DOHH2 (cell line): ENCODE data around the gene PSME3.

ENCODE experiments used
- H3F3A ChIP-seq: fragments of 200-600 bp; sonication (generic), shearing (Covaris generic); 2 replicates; pipeline ENCODE4 v1.6.0; 2016; ENCODE audit warnings: antibody characterized with exemption, mild to moderate bottlenecking; ENCODE audit not compliant: control insufficient read depth, insufficient read depth
- H3K27ac ChIP-seq: fragments of 200-600 bp; sonication (generic); 2 replicates; pipeline ENCODE4 v1.5.1; 2014; ENCODE audit warnings: low read depth, mild to moderate bottlenecking, low read length, moderate library complexity
- H3K27me3 ChIP-seq: fragments of 200-600 bp; sonication (generic); 2 replicates; pipeline ENCODE4 v1.6.1; 2014; ENCODE audit warnings: mild to moderate bottlenecking, low read length, mixed read lengths; ENCODE audit not compliant: control insufficient read depth
- H3K36me3 ChIP-seq: fragments of 200-600 bp; sonication (generic); 2 replicates; pipeline ENCODE4 v1.6.1; 2014; ENCODE audit warnings: mild to moderate bottlenecking, low read length, moderate library complexity, mixed read lengths; ENCODE audit not compliant: control insufficient read depth
- H3K4me1 ChIP-seq: fragments of 200-600 bp; sonication (generic); 2 replicates; pipeline ENCODE4 v1.6.1; 2014; ENCODE audit warnings: mild to moderate bottlenecking, low read length, mixed read lengths; ENCODE audit not compliant: control insufficient read depth
- H3K4me2 ChIP-seq: fragments of 200-600 bp; sonication (generic); 2 replicates; pipeline ENCODE4 v1.6.0; 2014; ENCODE audit warnings: mild to moderate bottlenecking, low read length, moderate library complexity
- H3K4me3 ChIP-seq: fragments of 200-600 bp; sonication (generic); 2 replicates; pipeline ENCODE4 v1.5.1; 2014; ENCODE audit warnings: mild to moderate bottlenecking, low read length, mixed read lengths
- H3K79me2 ChIP-seq: fragments of 200-600 bp; sonication (generic); 2 replicates; pipeline ENCODE4 v1.6.1; 2014; ENCODE audit warnings: mild to moderate bottlenecking, low read length, mixed read lengths; ENCODE audit not compliant: control insufficient read depth
- H3K9me2 ChIP-seq: fragments of 200-600 bp; sonication (generic); replicated peaks from 2 replicates; pipeline ENCODE4 v1.6.1; 2014; ENCODE audit warnings: mild to moderate bottlenecking, low read length, mixed read lengths; ENCODE audit not compliant: control insufficient read depth
- H3K9me3 ChIP-seq: fragments of 200-600 bp; sonication (generic); 2 replicates; pipeline ENCODE4 v1.6.1; 2014; ENCODE audit warnings: antibody characterized with exemption, low read length, mixed read lengths; ENCODE audit not compliant: control insufficient read depth, insufficient read depth
- H4K20me1 ChIP-seq: fragments of 200-600 bp; sonication (generic); 2 replicates; pipeline ENCODE4 v1.6.0; 2014; ENCODE audit warnings: low read depth, mild to moderate bottlenecking, antibody characterized with exemption, low read length, moderate library complexity; ENCODE audit not compliant: control insufficient read depth, insufficient read depth
- CTCF ChIP-seq: fragments of 200-600 bp; sonication (generic); IDR thresholded peaks from one replicate; pipeline ENCODE4 v1.5.1; 2014; ENCODE audit warnings: antibody characterized with exemption, mild to moderate bottlenecking, low read depth, low read length; ENCODE audit not compliant: poor library complexity, severe bottlenecking
- EZH2phosphoT487 ChIP-seq: fragments of 200-600 bp; sonication (generic); IDR thresholded peaks from 2 replicates; pipeline ENCODE4 v1.6.1; 2017; ENCODE audit warnings: borderline replicate concordance, mild to moderate bottlenecking, antibody characterized with exemption, low read length, moderate library complexity, mixed read lengths

PSME3 gene

GRCh38 chr17:42843358-42843934 lies 10.2 kb downstream of the PSME3 start:
- Histone ChIP-seq H3K27ac (no peak overlapping the region), H3K4me1 (no peaks in the 10 kb centered on the region), H3K4me2 (no peak overlapping the region), H3F3A (peaks cover 17% of the 10 kb centered on the region), H3K9me2 (no peaks in the 10 kb centered on the region), H3K4me3 (no peak overlapping the region), H3K36me3 (peaks cover 63% of the 10 kb centered on the region), H3K27me3 (no peaks in the 10 kb centered on the region), H4K20me1 (peaks cover 4% of the 10 kb centered on the region; the same call in 1 of the 2 replicates), H3K79me2 (no peaks in the 10 kb centered on the region), H3K9me3 (no peaks in the 10 kb centered on the region)
- TF ChIP-seq CTCF (peak; percentile 66), EZH2phosphoT487 (no peak)

GRCh38 chr17:42844271-42844670 lies 11.1 kb downstream of the PSME3 start, which contains the start of gene AOC2:
TSS of gene AOC2 (plus strand) at chr17:42844580. CDS start at chr17:42844627, 47 bp downstream.
- Histone ChIP-seq H3K9me2 (no peaks in the 10 kb centered on the region), H3K9me3 (no peaks in the 10 kb centered on the region), H3F3A (peaks cover 17% of the 10 kb centered on the region), H3K27me3 (no peaks in the 10 kb centered on the region), H3K36me3 (peaks cover 55% of the 10 kb centered on the region), H3K4me1 (no peaks in the 10 kb centered on the region), H3K27ac (no peak within 1 kb of the TSS), H3K4me2 (no peak within 1 kb of the TSS), H3K4me3 (no peak within 1 kb of the TSS), H3K79me2 (no peaks in the 10 kb centered on the region), H4K20me1 (peaks cover 4% of the 10 kb centered on the region; the same call in 1 of the 2 replicates)
- TF ChIP-seq EZH2phosphoT487 = no peak
- no peak for TF ChIP-seq CTCF

GRCh38 chr17:42844761-42845555 lies 11.8 kb downstream of the PSME3 start:
- Histone ChIP-seq H3F3A (peaks cover 17% of the 10 kb centered on the region), H3K9me3 (no peaks in the 10 kb centered on the region), H3K27me3 (no peaks in the 10 kb centered on the region), H3K36me3 (peaks cover 51% of the 10 kb centered on the region), H4K20me1 (peaks cover 4% of the 10 kb centered on the region; the same call in 1 of the 2 replicates), H3K4me3 (no peak overlapping the region), H3K4me1 (no peaks in the 10 kb centered on the region), H3K79me2 (no peaks in the 10 kb centered on the region), H3K4me2 (no peak overlapping the region), H3K27ac (no peak overlapping the region), H3K9me2 (no peaks in the 10 kb centered on the region)
- no peak for TF ChIP-seq CTCF
- no peak for TF ChIP-seq EZH2phosphoT487
